HepG2 (cell line): ENCODE results near the gene SNN. TPM values are rescaled to one million over a fixed set of nuclear protein-coding genes. Genes with fewer than 3 reads are reported as not detected.

Experiments
- CBX1 ChIP-seq: IDR thresholded peaks from one replicate; pipeline ENCODE4 v1.6.1; 2016; ENCODE audit warnings: antibody characterized with exemption, low read depth
- DPF2 ChIP-seq: sonication (generic); formaldehyde crosslinking; IDR thresholded peaks from 2 replicates; pipeline ENCODE4 v1.4.0; 2020; ENCODE audit warnings: mild to moderate bottlenecking, low read depth, missing genetic modification reagents, borderline replicate concordance
- HNRNPLL ChIP-seq: fragments of 200-400 bp; formaldehyde crosslinking; IDR thresholded peaks from 2 replicates; pipeline ENCODE4 v1.6.1; 2017; ENCODE audit warnings: mild to moderate bottlenecking, low read depth, low read length; ENCODE audit not compliant: poor library complexity, severe bottlenecking
- JUND ChIP-seq: sonication (generic); formaldehyde crosslinking; IDR thresholded peaks from 2 replicates; pipeline ENCODE4 v1.8.0; 2022; ENCODE audit warnings: mild to moderate bottlenecking, missing genetic modification reagents
- MTA3 ChIP-seq: sonication (generic); formaldehyde crosslinking; IDR thresholded peaks from 2 replicates; pipeline ENCODE4 v1.4.0; 2020; ENCODE audit warnings: missing genetic modification reagents
- PCBP2 ChIP-seq: fragments of 200-400 bp; formaldehyde crosslinking; optimal IDR thresholded peaks from 2 replicates; pipeline ENCODE3; 2018; ENCODE audit warnings: low read length, low read depth; ENCODE audit not compliant: poor library complexity, severe bottlenecking
- ZNF772 ChIP-seq: sonication (generic); formaldehyde crosslinking; IDR thresholded peaks from 2 replicates; pipeline ENCODE4 v1.5.0; 2020; ENCODE audit warnings: mild to moderate bottlenecking, missing genetic modification reagents
- ZSCAN25 ChIP-seq: sonication (generic); formaldehyde crosslinking; IDR thresholded peaks from 2 replicates; pipeline ENCODE4 v1.8.0; 2022; ENCODE audit warnings: mild to moderate bottlenecking, missing genetic modification reagents
- polyA plus RNA-seq, 8 experiments: library from polyadenylated mRNA; depleted of rRNA in 3 of 8; stranded (reverse) in 7 of 8; unstranded in 1 of 8; fragments of >200 nt; fragmentation: Illumina TruSeq in 4 of 8; extraction: Trizol in 4 of 8; gene quantifications; 2 replicates each; pipeline versions ENCODE4 v1.2.1 to v1.2.3, GENCODE V29; 2011 to 2016; ENCODE audit warnings: low read depth in 4 of 8, missing spikeins in 1 of 8, mixed read lengths in 1 of 8; ENCODE audit not compliant: insufficient read depth in 1 of 8
- total RNA-seq, 5 experiments: library from RNA; depleted of rRNA; stranded (reverse); fragments of >200 nt; fragmentation: Illumina TruSeq; extraction: Trizol; gene quantifications; 2 replicates each; pipeline ENCODE4 v1.2.3, GENCODE V29; 2016; ENCODE audit warnings: low read depth in 1 of 5
- TF ChIP-seq, protein P1 (sequence below), 2 experiments: fragments of 450-650 bp in 1 of 2; sonication (generic) in 1 of 2; formaldehyde crosslinking in 1 of 2; IDR thresholded peaks; 2 replicates each; pipeline versions ENCODE4 v1.6.1 to v1.8.0; 2016 to 2022; ENCODE audit warnings: antibody characterized with exemption in 1 of 2, mild to moderate bottlenecking in 1 of 2, missing genetic modification reagents in 1 of 2
- TF ChIP-seq, protein P2 (sequence below): sonication (generic); formaldehyde crosslinking; IDR thresholded peaks from 2 replicates; pipeline ENCODE4 v1.8.0; 2022; ENCODE audit warnings: mild to moderate bottlenecking, missing genetic modification reagents
- TF ChIP-seq, protein P3 (sequence below): sonication (generic); formaldehyde crosslinking; IDR thresholded peaks from 2 replicates; pipeline ENCODE4 v1.5.0; 2020; ENCODE audit warnings: mild to moderate bottlenecking, missing genetic modification reagents
- TF ChIP-seq, protein P4 (sequence below): IDR thresholded peaks from 2 replicates; pipeline ENCODE4 v1.6.1; 2016; ENCODE audit warnings: missing compliant biosample characterization, missing genetic modification reagents, borderline replicate concordance
- TF ChIP-seq, protein P5 (sequence below): sonication (generic); formaldehyde crosslinking; IDR thresholded peaks from 2 replicates; pipeline ENCODE4 v1.8.1; 2023; ENCODE audit warnings: mild to moderate bottlenecking, missing genetic modification reagents

Gene SNN
- total and polyA plus RNA-seq, 2 of the 13 experiments (the other 11 are each of a cell fraction or from before 2014, with no cell fraction given) = 5.2 to 8.4 TPM

DNA sequence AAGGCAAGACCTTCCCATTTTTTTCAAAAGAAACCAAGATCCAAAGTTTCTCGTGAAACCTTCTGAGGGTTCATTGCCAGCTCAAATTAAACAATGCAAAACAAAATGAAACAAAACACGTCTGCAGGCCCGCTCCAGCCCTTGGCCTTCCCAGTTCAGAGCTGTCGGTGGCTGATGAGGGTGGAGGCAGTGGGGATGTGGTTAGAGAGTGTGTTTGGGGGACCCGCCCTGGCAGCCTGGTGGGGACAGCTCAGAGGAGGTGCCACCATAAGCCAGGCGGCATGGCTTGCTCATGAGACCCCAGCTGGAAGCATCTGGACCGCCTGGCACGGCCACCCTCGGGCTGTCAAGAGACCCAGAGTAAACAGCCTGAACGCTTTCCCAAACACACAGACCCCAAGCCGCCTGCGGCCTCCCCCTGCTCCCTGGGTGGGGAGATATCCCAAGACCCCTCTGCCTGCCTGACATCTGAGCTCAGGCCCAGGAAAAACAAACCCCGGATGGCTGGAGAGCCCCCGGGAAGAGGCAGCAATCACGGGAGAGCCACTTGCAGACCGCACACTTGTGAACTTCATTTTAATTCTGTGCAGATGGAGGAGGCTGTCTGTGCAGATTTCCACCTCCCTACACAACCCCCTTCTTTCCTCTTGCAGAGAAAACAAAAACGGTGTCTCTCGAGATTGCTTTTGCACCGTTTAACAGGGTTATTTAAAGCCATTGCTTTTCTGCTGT lies 46.2 kb upstream of the SNN start (continued):
- TF ChIP-seq, protein P1, sequence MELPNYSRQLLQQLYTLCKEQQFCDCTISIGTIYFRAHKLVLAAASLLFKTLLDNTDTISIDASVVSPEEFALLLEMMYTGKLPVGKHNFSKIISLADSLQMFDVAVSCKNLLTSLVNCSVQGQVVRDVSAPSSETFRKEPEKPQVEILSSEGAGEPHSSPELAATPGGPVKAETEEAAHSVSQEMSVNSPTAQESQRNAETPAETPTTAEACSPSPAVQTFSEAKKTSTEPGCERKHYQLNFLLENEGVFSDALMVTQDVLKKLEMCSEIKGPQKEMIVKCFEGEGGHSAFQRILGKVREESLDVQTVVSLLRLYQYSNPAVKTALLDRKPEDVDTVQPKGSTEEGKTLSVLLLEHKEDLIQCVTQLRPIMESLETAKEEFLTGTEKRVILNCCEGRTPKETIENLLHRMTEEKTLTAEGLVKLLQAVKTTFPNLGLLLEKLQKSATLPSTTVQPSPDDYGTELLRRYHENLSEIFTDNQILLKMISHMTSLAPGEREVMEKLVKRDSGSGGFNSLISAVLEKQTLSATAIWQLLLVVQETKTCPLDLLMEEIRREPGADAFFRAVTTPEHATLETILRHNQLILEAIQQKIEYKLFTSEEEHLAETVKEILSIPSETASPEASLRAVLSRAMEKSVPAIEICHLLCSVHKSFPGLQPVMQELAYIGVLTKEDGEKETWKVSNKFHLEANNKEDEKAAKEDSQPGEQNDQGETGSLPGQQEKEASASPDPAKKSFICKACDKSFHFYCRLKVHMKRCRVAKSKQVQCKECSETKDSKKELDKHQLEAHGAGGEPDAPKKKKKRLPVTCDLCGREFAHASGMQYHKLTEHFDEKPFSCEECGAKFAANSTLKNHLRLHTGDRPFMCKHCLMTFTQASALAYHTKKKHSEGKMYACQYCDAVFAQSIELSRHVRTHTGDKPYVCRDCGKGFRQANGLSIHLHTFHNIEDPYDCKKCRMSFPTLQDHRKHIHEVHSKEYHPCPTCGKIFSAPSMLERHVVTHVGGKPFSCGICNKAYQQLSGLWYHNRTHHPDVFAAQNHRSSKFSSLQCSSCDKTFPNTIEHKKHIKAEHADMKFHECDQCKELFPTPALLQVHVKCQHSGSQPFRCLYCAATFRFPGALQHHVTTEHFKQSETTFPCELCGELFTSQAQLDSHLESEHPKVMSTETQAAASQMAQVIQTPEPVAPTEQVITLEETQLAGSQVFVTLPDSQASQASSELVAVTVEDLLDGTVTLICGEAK (IDR thresholded peaks at IDR 0.05) = no peak
- TF ChIP-seq, protein P1 (CRISPR knock-in tag; IDR thresholded peaks at IDR 0.05) = no peak
- TF ChIP-seq ZNF772 (CRISPR knock-in tag) (peak; percentile 61; the same call in 1 of the 2 replicates), MTA3 (CRISPR knock-in tag) (no peak), ZSCAN25 (CRISPR knock-in tag) (no peak), PCBP2 (no peak), DPF2 (no peak), CBX1 (no peak), JUND (CRISPR knock-in tag) (no peak), HNRNPLL (peak; percentile 28)
- TF ChIP-seq, protein P2, sequence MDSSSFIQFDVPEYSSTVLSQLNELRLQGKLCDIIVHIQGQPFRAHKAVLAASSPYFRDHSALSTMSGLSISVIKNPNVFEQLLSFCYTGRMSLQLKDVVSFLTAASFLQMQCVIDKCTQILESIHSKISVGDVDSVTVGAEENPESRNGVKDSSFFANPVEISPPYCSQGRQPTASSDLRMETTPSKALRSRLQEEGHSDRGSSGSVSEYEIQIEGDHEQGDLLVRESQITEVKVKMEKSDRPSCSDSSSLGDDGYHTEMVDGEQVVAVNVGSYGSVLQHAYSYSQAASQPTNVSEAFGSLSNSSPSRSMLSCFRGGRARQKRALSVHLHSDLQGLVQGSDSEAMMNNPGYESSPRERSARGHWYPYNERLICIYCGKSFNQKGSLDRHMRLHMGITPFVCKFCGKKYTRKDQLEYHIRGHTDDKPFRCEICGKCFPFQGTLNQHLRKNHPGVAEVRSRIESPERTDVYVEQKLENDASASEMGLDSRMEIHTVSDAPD (CRISPR knock-in tag) = no peak
- TF ChIP-seq, protein P3, sequence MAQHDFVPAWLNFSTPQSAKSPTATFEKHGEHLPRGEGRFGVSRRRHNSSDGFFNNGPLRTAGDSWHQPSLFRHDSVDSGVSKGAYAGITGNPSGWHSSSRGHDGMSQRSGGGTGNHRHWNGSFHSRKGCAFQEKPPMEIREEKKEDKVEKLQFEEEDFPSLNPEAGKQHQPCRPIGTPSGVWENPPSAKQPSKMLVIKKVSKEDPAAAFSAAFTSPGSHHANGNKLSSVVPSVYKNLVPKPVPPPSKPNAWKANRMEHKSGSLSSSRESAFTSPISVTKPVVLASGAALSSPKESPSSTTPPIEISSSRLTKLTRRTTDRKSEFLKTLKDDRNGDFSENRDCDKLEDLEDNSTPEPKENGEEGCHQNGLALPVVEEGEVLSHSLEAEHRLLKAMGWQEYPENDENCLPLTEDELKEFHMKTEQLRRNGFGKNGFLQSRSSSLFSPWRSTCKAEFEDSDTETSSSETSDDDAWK = no peak
- TF ChIP-seq, protein P4, sequence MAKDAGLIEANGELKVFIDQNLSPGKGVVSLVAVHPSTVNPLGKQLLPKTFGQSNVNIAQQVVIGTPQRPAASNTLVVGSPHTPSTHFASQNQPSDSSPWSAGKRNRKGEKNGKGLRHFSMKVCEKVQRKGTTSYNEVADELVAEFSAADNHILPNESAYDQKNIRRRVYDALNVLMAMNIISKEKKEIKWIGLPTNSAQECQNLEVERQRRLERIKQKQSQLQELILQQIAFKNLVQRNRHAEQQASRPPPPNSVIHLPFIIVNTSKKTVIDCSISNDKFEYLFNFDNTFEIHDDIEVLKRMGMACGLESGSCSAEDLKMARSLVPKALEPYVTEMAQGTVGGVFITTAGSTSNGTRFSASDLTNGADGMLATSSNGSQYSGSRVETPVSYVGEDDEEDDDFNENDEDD (CRISPR knock-in tag) = no peak
- TF ChIP-seq, protein P5, sequence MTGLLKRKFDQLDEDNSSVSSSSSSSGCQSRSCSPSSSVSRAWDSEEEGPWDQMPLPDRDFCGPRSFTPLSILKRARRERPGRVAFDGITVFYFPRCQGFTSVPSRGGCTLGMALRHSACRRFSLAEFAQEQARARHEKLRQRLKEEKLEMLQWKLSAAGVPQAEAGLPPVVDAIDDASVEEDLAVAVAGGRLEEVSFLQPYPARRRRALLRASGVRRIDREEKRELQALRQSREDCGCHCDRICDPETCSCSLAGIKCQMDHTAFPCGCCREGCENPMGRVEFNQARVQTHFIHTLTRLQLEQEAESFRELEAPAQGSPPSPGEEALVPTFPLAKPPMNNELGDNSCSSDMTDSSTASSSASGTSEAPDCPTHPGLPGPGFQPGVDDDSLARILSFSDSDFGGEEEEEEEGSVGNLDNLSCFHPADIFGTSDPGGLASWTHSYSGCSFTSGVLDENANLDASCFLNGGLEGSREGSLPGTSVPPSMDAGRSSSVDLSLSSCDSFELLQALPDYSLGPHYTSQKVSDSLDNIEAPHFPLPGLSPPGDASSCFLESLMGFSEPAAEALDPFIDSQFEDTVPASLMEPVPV (CRISPR knock-in tag) = no peak
